H1 (cell line): ENCODE results near the gene NDUFB5. TPM values are rescaled to one million over a fixed set of nuclear protein-coding genes. Genes with fewer than 3 reads are reported as not detected.

ENCODE experiments used
- CTCF ChIA-PET: fragments of 300-600 bp; sonication (Branson Sonifier 250); formaldehyde crosslinking; loops from one replicate; lab custom pipeline; 2021; ENCODE audit not compliant: partially characterized antibody; lab: Charles Lee
- POLR2A ChIA-PET: fragments of 300-600 bp; sonication (Branson Sonifier 250); formaldehyde crosslinking; loops from one replicate; lab custom pipeline; 2021; ENCODE audit warnings: inconsistent platforms; ENCODE audit not compliant: partially characterized antibody; lab: Charles Lee
- DNase-seq, 2 experiments: peaks; one replicate each; pipeline versions ENCODE4 v3.0.0 to v3.0.0-alpha.2; 2010 to 2022; ENCODE audit warnings: low spot score in 2 of 2, low read depth in 1 of 2, mixed read lengths in 1 of 2
- FAIRE-seq: peaks from 2 replicates; lab custom pipeline; 2011; peaks lifted over from hg19 to GRCh38; lab: Jason Lieb, UNC
- H2AFZ ChIP-seq: 2 replicates; pipeline ENCODE4 v1.8.1; 2012; ENCODE audit warnings: low read length, inconsistent platforms
- H2AK5ac ChIP-seq: 2 replicates; pipeline ENCODE4 v1.6.1; 2013; ENCODE audit warnings: low read depth, low read length
- H2BK120ac ChIP-seq: replicated peaks from 2 replicates; pipeline ENCODE3; 2013; ENCODE audit warnings: low read depth, low read length, inconsistent platforms
- H2BK12ac ChIP-seq: 2 replicates; pipeline ENCODE4 v1.6.1; 2013; ENCODE audit warnings: low read depth, low read length
- H2BK15ac ChIP-seq: 2 replicates; pipeline ENCODE4 v1.6.1; 2013; ENCODE audit warnings: low read length
- H2BK20ac ChIP-seq: 2 replicates; pipeline ENCODE4 v1.6.1; 2013; ENCODE audit warnings: low read length
- H2BK5ac ChIP-seq: 2 replicates; pipeline ENCODE4 v1.6.1; 2013; ENCODE audit warnings: low read depth, low read length
- H3K14ac ChIP-seq: 2 replicates; pipeline ENCODE4 v1.6.1; 2013; ENCODE audit warnings: inconsistent platforms; ENCODE audit not compliant: insufficient read length
- H3K18ac ChIP-seq: 2 replicates; pipeline ENCODE4 v1.6.1; 2013; ENCODE audit warnings: low read length; ENCODE audit errors: extremely low read depth
- H3K23ac ChIP-seq: 2 replicates; pipeline ENCODE4 v1.6.1; 2013; ENCODE audit warnings: inconsistent platforms; ENCODE audit not compliant: insufficient read length
- H3K23me2 ChIP-seq: 2 replicates; pipeline ENCODE4 v1.6.1; 2013; ENCODE audit warnings: low read depth, low read length
- H3K27ac ChIP-seq: 2 replicates; pipeline ENCODE4 v1.6.1; 2011; ENCODE audit warnings: low read depth, low read length, inconsistent platforms
- H3K27me3 ChIP-seq, 4 experiments: replicated peaks in 1 of 4; 1 replicate in 1 of 4; 2 replicates in 3 of 4; pipeline versions ENCODE4 v1.6.1 to v1.8.1; 2011 to 2013; ENCODE audit warnings: low read length in 3 of 4, mild to moderate bottlenecking in 3 of 4, inconsistent platforms in 2 of 4, mixed read lengths in 2 of 4, moderate library complexity in 1 of 4; ENCODE audit not compliant: control insufficient read depth in 3 of 4, insufficient read depth in 3 of 4; ENCODE audit errors: extremely low read depth in 1 of 4
- H3K36me3 ChIP-seq, 4 experiments: 2 replicates each; pipeline versions ENCODE4 v1.6.1 to v1.8.1; 2011 to 2013; ENCODE audit warnings: mild to moderate bottlenecking in 4 of 4, low read length in 3 of 4, moderate library complexity in 2 of 4, control low read depth in 1 of 4, inconsistent platforms in 1 of 4; ENCODE audit not compliant: insufficient read depth in 4 of 4, control insufficient read depth in 2 of 4
- H3K4ac ChIP-seq: replicated peaks from 2 replicates; pipeline ENCODE3; 2013; ENCODE audit warnings: low read length, low read depth, mixed read lengths, inconsistent platforms; ENCODE audit not compliant: insufficient read length
- H3K4me1 ChIP-seq, 4 experiments: replicated peaks in 1 of 4; 1 replicate in 1 of 4; 2 replicates in 3 of 4; pipeline versions ENCODE4 v1.6.1 to v1.8.1; 2011 to 2013; ENCODE audit warnings: low read length in 3 of 4, inconsistent platforms in 2 of 4, mixed read lengths in 1 of 4; ENCODE audit not compliant: insufficient read depth in 4 of 4, control insufficient read depth in 3 of 4
- H3K4me2 ChIP-seq, 2 experiments: 2 replicates each; pipeline versions ENCODE4 v1.6.1 to v1.8.1; 2011 to 2013; ENCODE audit warnings: low read depth in 2 of 2, low read length in 2 of 2, control low read depth in 1 of 2, inconsistent platforms in 1 of 2, mild to moderate bottlenecking in 1 of 2; ENCODE audit not compliant: insufficient read depth in 1 of 2
- H3K4me3 ChIP-seq, 4 experiments: fragments of 200-600, 300-600 bp in 1 of 4; sonication (generic), shearing (Covaris generic), sonication (Bioruptor Twin) in 1 of 4; 2 replicates each; pipeline versions ENCODE4 v1.5.1 to v1.8.1; 2011 to 2016; ENCODE audit warnings: low read length in 4 of 4, low read depth in 3 of 4, control low read depth in 2 of 4, inconsistent platforms in 2 of 4, mild to moderate bottlenecking in 2 of 4, mixed read lengths in 1 of 4, moderate library complexity in 1 of 4; ENCODE audit not compliant: insufficient read depth in 2 of 4; ENCODE audit errors: extremely low read depth in 1 of 4
- H3K56ac ChIP-seq: replicated peaks from 2 replicates; pipeline ENCODE3; 2013; ENCODE audit warnings: low read depth, mild to moderate bottlenecking, mixed read lengths, low read length, inconsistent platforms; ENCODE audit not compliant: insufficient read length
- H3K79me1 ChIP-seq: 2 replicates; pipeline ENCODE4 v1.6.1; 2013; ENCODE audit warnings: low read depth, low read length, control low read depth
- H3K79me2 ChIP-seq, 2 experiments: 2 replicates each; pipeline versions ENCODE4 v1.6.1 to v1.8.1; 2012 to 2013; ENCODE audit warnings: low read length in 2 of 2, mild to moderate bottlenecking in 2 of 2, inconsistent platforms in 1 of 2; ENCODE audit not compliant: insufficient read depth in 2 of 2, control insufficient read depth in 1 of 2
- H3K9ac ChIP-seq, 4 experiments: replicated peaks in 1 of 4; 1 replicate in 1 of 4; 2 replicates in 3 of 4; pipeline versions ENCODE4 v1.6.1 to v1.8.1; 2011 to 2013; ENCODE audit warnings: low read depth in 3 of 4, low read length in 3 of 4, control low read depth in 2 of 4, mild to moderate bottlenecking in 2 of 4, moderate library complexity in 2 of 4, inconsistent platforms in 1 of 4; ENCODE audit errors: extremely low read depth in 1 of 4
- H3K9me3 ChIP-seq, 2 experiments: 2 replicates each; pipeline versions ENCODE4 v1.6.1 to v1.8.1; 2012 to 2013; ENCODE audit warnings: mild to moderate bottlenecking in 2 of 2, moderate library complexity in 2 of 2, control low read depth in 1 of 2, inconsistent platforms in 1 of 2, low read depth in 1 of 2, low read length in 1 of 2, mixed read lengths in 1 of 2; ENCODE audit not compliant: insufficient read depth in 2 of 2
- H4K20me1 ChIP-seq, 2 experiments: replicated peaks in 1 of 2; 2 replicates each; pipeline versions ENCODE3 to v1.8.1; 2011 to 2013; ENCODE audit warnings: inconsistent platforms in 2 of 2, low read length in 2 of 2, mild to moderate bottlenecking in 1 of 2; ENCODE audit not compliant: insufficient read depth in 2 of 2, control insufficient read depth in 1 of 2
- H4K5ac ChIP-seq: 2 replicates; pipeline ENCODE4 v1.6.1; 2013; ENCODE audit warnings: low read length, low read depth, mixed read lengths, inconsistent platforms; ENCODE audit not compliant: insufficient read length
- H4K8ac ChIP-seq: 2 replicates; pipeline ENCODE4 v1.8.0; 2013; ENCODE audit warnings: mild to moderate bottlenecking, moderate library complexity, low read length, inconsistent platforms; ENCODE audit not compliant: insufficient read depth; ENCODE audit errors: extremely low read depth
- H4K91ac ChIP-seq: replicated peaks from 2 replicates; pipeline ENCODE3; 2013; ENCODE audit warnings: low read length, mixed read lengths, inconsistent platforms; ENCODE audit not compliant: insufficient read length
- CBX8 ChIP-seq: fragments of 300-800, 300-1000 bp; sonication (generic); IDR thresholded peaks from 2 replicates; pipeline ENCODE4 v1.7.1; 2016; ENCODE audit warnings: low read depth, low read length, borderline replicate concordance
- CHD1 ChIP-seq: IDR thresholded peaks from 2 replicates; pipeline ENCODE4 v1.6.1; 2012; ENCODE audit warnings: low read depth, low read length, improper control_type of control experiment
- EGR1 ChIP-seq: IDR thresholded peaks from 2 replicates; pipeline ENCODE4 v1.6.1; 2011; ENCODE audit warnings: low read depth, low read length, borderline replicate concordance
- EZH2 ChIP-seq: fragments of 200-600 bp; sonication (generic); IDR thresholded peaks from 2 replicates; pipeline ENCODE4 v1.7.1; 2012; ENCODE audit warnings: low read depth, mild to moderate bottlenecking, moderate library complexity, low read length, inconsistent platforms; ENCODE audit not compliant: severe bottlenecking
- GABPA ChIP-seq: IDR thresholded peaks from 2 replicates; pipeline ENCODE4 v1.6.1; 2011; ENCODE audit warnings: mild to moderate bottlenecking, low read length, moderate library complexity, borderline replicate concordance; ENCODE audit not compliant: insufficient read depth
- KDM5A ChIP-seq: fragments of 200-600 bp; IDR thresholded peaks from 2 replicates; pipeline ENCODE4 v1.7.1; 2012; ENCODE audit warnings: mild to moderate bottlenecking, low read length, inconsistent platforms, mixed read lengths
- MAX ChIP-seq: IDR thresholded peaks from 2 replicates; pipeline ENCODE4 v1.6.1; 2012; ENCODE audit warnings: inconsistent platforms
- NANOG ChIP-seq: IDR thresholded peaks from 2 replicates; pipeline ENCODE4 v1.6.1; 2011; ENCODE audit warnings: low read length, low read depth, mild to moderate bottlenecking, inconsistent platforms; ENCODE audit not compliant: insufficient read depth, poor library complexity, severe bottlenecking
- RBBP5 ChIP-seq: IDR thresholded peaks from 2 replicates; pipeline ENCODE4 v1.7.1; 2012; ENCODE audit warnings: low read depth, mild to moderate bottlenecking, inconsistent platforms, low read length, moderate library complexity, borderline replicate concordance
- SAP30 ChIP-seq: fragments of 300-600 bp; sonication (generic); IDR thresholded peaks from 2 replicates; pipeline ENCODE4 v1.7.1; 2012; ENCODE audit warnings: low read length, moderate library complexity, mild to moderate bottlenecking, inconsistent platforms; ENCODE audit not compliant: insufficient read depth, insufficient replicate concordance
- SIRT6 ChIP-seq: IDR thresholded peaks from one replicate; pipeline ENCODE4 v1.7.1; 2012; ENCODE audit warnings: low read length, inconsistent platforms
- WGBS, 2 experiments: shearing (Covaris generic) in 1 of 2; methylation state at CpG; one replicate each; pipeline versions ENCODE4 v1.1.6 to v1.1.7; 2013 to 2015; ENCODE audit warnings: low lambda C conversion rate in 2 of 2, mixed read lengths in 2 of 2, inconsistent platforms in 1 of 2, low coverage in 1 of 2, missing lambda C conversion rate in 1 of 2; ENCODE audit not compliant: insufficient replicate concordance in 2 of 2, insufficient coverage in 1 of 2, insufficient read length in 1 of 2; ENCODE audit errors: extremely low coverage in 1 of 2, missing lambda C conversion rate in 1 of 2; 5-methylcytosine and 5-hydroxymethylcytosine counted together
- polyA plus RNA-seq, 7 experiments: library from polyadenylated mRNA; depleted of rRNA in 3 of 7; stranded (reverse) in 5 of 7; unstranded in 2 of 7; fragments of >200 nt in 5 of 7; fragments of 200-250 nt in 2 of 7; gene quantifications; 1 replicate in 5 of 7; 2 replicates in 1 of 7; 4 replicates in 1 of 7; pipeline versions ENCODE4 v1.2.1 to v1.2.3, GENCODE V29; 2011 to 2013; ENCODE audit warnings: missing spikeins in 2 of 7, mixed read lengths in 2 of 7
- total RNA-seq: library from RNA; stranded (reverse); fragmentation: NEBNext Ultra II Directional; extraction: Animal tissue kit (Norgen Biotek cat#: 25700); gene quantifications from 2 replicates; pipeline ENCODE4 v1.2.1, GENCODE V29; 2021

The NDUFB5 gene
- total and polyA plus RNA-seq, 2 of the 8 experiments (the other 6 are each of a cell fraction or from before 2014, with no cell fraction given) = 46.1 to 85.8 TPM

DNA sequence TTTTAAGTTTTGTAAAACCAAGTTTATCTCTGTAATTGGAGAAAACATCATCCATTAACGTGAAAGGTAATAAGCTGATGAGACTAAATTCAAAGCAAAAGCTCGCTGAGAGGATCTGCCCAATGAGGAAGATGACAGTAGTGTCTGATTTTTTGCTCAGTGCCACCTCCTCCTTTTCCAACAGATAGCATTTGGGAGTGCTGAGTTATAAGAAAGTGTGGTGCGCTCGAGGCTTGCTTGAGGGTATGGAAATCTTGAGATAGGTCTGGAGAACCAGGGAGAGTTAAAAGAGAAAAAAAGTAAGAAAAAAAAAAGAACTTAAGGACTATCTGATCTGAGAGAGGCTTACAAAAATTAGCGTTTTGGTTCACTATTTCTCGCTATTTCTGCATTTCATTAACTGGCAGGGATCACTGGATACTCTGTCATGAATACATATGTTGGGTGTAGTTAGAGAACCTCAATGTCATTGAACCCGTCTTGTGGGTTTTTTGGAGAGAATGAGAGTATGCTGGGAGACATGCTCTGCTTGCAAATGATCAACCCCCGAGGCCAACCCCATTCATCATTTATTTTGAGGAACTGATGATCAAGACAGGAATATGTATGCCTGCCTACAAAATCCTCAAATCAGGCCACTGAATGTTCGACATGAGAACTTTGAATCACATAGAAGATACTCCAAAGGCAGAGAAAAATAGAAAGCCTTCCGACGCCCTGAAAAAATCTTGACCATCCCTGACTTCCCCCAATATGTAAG lies 47.3 kb downstream of the NDUFB5 start:
- peaks cover 5 to 29% of the 10 kb centered on the region in 2 experiments; a peak in 3 of 4 replicates for H3K79me2 ChIP-seq
- H3K27ac ChIP-seq = no peak overlapping the region
- 0 out of 2 replicates have a peak overlapping the region, but pooled peaks have one; percentile 80 for H2AFZ ChIP-seq
- TF ChIP-seq CHD1 = no peak
- TF ChIP-seq MAX = no peak
- TF ChIP-seq KDM5A = no peak
- TF ChIP-seq RBBP5 = no peak
- no peak for TF ChIP-seq NANOG
- TF ChIP-seq SIRT6 = no peak
- TF ChIP-seq EZH2 = no peak
- TF ChIP-seq GABPA = no peak
- no peak for TF ChIP-seq CBX8
- no peak for TF ChIP-seq SAP30
- TF ChIP-seq EGR1 = no peak

More for the DNA sequence above, 47.3 kb downstream of the NDUFB5 start:
- Histone ChIP-seq H3K79me1 (peaks cover 6% of the 10 kb centered on the region), H3K4me3 (peak overlapping the region; percentile 62 to 77 (median 74)), H3K9me3 (no peaks in the 10 kb centered on the region), H4K5ac (no peak overlapping the region), H2BK5ac (no peak overlapping the region), H4K20me1 (peaks cover 0 to 5% of the 10 kb centered on the region in 2 experiments), H2BK15ac (no peak overlapping the region), H4K91ac (no peak overlapping the region), H2BK20ac (no peak overlapping the region), H2BK12ac (no peak overlapping the region), H3K4me2 (peak overlapping the region; percentile 70 to 95), H3K36me3 (no peaks in the 10 kb centered on the region), H3K14ac (no peak overlapping the region), H4K8ac (no peak overlapping the region), H3K56ac (no peak overlapping the region), H2AK5ac (no peak overlapping the region), H3K9ac (peak overlapping the region in 2 of 4 experiments; percentile 62 to 97; a peak in 3 of 7 replicates), H3K18ac (no peak overlapping the region), H2BK120ac (no peak overlapping the region), H3K23ac (no peak overlapping the region), H3K23me2 (peaks cover 5% of the 10 kb centered on the region; the same call in 1 of the 2 replicates), H3K27me3 (no peaks in the 10 kb centered on the region), H3K4ac (no peak overlapping the region), H3K4me1 (peaks cover 3 to 8% (median 4%) of the 10 kb centered on the region in 4 experiments; a peak in 6 of 7 replicates)
- ChIA-PET POLR2A (interaction anchor here (1.0 to 2.7 kb wide), 9 partner anchors 8 to 75 kb away, joined by 3 to 11 read pairs (median 4); partner anchors contain the start of genes MRPL47 and NDUFB5), CTCF (interaction anchor here (0.6 to 0.7 kb wide), 2 partner anchors 58 to 116 kb away, joined by 3 read pairs; no protein-coding TSS in a partner anchor)
- DNase-seq (no peak), FAIRE-seq (no peak)
- 58% methylated on average over 11 of the region's 11 CpGs; no CpG with 5 or more reads in 1 of the 2 experiments for WGBS, 2 experiments
